VCaP (cell line): ENCODE results near the gene SLC30A4.

Experiments used
- H3K27ac ChIP-seq: fragments of 450-650 bp; 2 replicates; pipeline ENCODE4 v1.5.1; 2017
- TF ChIP-seq, protein P1 (sequence below): fragments of 450-650 bp; conservative IDR thresholded peaks from 2 replicates; pipeline ENCODE4 v1.5.1; 2017; ENCODE audit warnings: mild to moderate bottlenecking, moderate library complexity

The SLC30A4 gene

DNA sequence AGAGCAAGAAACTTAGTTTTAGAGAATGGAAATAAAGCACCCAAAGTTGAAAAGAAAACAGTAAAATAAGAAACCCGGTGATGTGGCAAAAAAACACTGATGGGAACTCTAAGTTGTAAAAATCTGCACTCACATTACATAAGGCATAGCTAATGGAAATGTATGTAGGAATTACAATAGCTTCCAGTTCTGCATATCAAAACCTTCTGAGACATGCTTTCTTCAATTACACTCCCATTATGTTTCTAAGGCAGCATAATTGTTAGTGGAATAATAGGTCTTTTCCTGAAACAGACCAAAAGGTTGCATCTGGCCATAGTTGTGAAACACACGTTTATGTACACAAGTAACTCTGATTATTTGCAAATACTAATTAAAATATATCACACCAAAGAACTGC lies 41.4 kb downstream of the SLC30A4 start:
- TF ChIP-seq, protein P1, sequence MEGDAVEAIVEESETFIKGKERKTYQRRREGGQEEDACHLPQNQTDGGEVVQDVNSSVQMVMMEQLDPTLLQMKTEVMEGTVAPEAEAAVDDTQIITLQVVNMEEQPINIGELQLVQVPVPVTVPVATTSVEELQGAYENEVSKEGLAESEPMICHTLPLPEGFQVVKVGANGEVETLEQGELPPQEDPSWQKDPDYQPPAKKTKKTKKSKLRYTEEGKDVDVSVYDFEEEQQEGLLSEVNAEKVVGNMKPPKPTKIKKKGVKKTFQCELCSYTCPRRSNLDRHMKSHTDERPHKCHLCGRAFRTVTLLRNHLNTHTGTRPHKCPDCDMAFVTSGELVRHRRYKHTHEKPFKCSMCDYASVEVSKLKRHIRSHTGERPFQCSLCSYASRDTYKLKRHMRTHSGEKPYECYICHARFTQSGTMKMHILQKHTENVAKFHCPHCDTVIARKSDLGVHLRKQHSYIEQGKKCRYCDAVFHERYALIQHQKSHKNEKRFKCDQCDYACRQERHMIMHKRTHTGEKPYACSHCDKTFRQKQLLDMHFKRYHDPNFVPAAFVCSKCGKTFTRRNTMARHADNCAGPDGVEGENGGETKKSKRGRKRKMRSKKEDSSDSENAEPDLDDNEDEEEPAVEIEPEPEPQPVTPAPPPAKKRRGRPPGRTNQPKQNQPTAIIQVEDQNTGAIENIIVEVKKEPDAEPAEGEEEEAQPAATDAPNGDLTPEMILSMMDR = no peak
- H3K27ac ChIP-seq = no peak overlapping the region

DNA sequence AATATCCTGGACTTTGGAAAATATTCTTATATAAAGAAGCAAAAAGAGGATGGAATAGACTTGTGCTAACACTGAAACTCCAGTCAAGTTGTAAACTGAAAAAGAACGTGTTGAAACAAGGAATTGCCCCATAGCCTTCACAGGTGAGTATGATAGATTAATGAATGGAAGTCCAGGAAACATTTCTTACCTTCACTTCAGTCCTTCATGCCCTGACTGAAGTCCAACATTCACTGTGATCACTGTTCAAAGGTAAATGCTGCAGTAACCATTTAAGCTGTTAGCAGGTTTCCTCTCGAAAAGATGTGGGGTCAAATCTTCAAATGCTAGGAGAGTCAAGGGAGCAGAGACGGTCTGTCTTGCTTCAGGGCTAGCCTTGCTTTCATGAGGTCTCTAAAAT lies 46.1 kb downstream of the SLC30A4 start:
- no peak overlapping the region; the same call in 1 of the 2 replicates for H3K27ac ChIP-seq
- TF ChIP-seq, protein P1 = no peak

DNA sequence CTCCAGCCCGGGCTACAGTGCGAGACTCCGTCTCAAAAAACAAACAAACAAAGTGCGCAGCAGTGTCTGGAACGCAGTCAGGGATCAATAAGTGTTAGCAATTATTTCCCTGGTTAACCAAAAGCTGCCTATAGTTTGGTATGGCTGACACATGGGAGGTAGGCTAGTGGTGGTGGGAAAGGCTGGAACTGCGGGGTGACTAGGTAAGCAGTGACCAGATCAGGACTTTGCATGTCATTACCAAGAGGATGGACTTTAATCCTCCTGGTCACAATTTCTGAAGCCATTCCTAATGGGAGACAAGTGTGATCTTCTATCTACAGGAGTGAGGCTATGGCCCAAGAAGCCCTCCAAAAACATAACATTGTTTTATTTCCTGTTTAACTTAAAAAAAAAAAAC lies 47.8 kb downstream of the SLC30A4 start:
- H3K27ac ChIP-seq = no peak overlapping the region
- TF ChIP-seq, protein P1 = no peak

DNA sequence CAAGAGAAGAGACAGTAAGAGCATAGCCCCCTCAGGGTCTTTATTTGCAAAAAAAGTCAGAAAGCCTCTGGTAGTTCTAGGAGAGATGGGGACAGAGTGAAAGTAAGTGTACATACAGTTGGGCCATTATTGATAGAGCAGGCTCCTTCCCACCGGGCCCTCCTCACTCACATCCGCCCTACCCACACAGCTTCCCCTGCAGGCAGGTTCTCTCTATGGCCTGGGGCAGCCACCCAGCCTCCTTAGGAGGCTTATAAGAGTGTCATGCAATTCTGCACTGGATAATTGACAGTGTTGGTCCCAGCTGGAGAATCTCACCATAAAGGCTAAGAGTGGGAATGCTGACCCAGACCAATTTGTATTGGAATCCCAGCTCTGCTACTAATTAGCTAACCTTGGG lies 49.5 kb downstream of the SLC30A4 start:
- TF ChIP-seq, protein P1 = no peak

DNA sequence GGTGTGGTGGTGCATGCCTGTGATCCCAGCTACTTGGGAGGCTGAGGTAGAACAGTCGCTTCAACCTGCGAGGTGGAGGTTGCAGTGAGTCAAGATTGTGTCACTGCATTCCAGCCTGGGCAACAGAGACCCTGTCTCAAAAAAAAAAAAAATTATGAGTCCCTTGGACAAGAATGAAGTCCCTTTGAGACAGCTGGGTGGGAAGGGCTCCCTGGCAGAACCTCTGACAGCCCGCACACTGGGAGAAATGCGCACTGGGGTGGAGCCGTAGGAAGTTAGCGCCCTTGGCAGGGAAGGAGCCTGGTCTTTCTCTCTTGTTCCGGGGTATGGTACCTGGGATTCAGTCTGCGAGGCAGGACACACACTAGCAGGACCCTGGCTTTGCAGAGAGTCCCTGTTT lies 51.4 kb downstream of the SLC30A4 start:
- TF ChIP-seq, protein P1 = no peak
- H3K27ac ChIP-seq = no peak overlapping the region

More for the DNA sequence above, 49.5 kb downstream of the SLC30A4 start:
- no peak overlapping the region for H3K27ac ChIP-seq

DNA sequence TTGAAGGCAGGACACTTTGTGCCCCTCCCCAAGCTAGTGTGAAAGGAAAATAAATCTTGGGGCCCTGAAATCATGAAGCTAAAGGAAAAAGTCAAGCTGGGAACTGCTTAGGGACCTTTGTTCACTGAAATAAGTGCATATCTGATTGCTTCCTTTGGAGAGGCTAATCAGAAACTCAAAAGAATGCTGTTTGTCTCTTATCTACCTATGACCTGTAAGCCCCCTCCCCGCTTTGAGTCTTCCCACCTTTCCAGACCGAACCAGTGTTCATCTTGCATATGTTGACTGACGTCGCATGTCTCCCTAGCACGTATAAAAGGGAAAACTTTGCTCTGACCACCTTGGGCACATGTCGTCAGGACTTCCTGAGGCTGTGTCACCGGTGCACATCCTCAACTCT lies 53.1 kb downstream of the SLC30A4 start:
- TF ChIP-seq, protein P1 = no peak
- H3K27ac ChIP-seq = no peak overlapping the region

DNA sequence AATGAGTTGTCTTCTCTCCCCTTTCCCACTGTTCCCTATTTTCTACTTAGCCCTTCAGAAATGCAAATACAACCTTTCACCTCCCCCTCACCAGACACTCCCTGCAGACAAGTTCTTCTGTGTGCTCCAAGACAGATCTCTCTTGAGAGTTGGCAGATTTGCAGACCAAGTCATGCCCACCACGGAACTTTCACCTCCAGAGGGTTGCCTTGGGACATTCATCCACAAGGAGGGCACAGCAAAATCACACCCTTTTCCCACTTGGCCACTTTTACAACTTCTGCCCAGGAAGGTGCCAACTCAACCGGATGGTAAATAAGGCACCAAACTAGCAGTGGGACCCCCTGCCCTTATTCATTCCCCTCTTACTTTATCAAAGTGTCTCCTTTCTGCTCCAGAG lies 53.5 kb downstream of the SLC30A4 start:
- no peak overlapping the region for H3K27ac ChIP-seq
- TF ChIP-seq, protein P1 = no peak

DNA sequence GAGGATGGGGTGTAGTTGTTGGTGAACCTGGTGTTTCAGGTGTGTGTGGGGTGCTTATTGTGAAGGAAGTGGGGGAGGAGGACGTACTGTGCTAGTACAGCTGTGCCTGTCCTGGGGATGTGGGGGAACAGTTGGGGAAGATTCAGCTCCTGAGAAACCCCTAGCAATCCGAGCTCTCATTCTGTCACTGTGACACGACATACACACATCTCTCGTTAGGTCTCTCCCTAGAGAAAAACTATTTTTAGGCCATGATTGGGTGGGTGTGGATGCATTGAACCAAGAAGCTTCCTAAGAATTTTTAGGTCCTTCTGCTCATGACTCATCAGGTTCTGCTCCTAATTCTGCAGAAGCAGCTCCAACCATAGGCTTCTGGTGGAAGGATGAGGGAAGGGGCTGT lies 54.3 kb downstream of the SLC30A4 start:
- TF ChIP-seq, protein P1 = no peak

More for the DNA sequence above, 54.3 kb downstream of the SLC30A4 start:
- H3K27ac ChIP-seq = no peak overlapping the region
